H9 (cell line): ENCODE results near the gene EIF2AK2. TPM values are rescaled to one million over a fixed set of nuclear protein-coding genes. Genes with fewer than 3 reads are reported as not detected.

Experiments
- DNase-seq: peaks from one replicate; pipeline ENCODE4 v3.0.0-alpha.2; 2017
- H2AFZ ChIP-seq: one replicate; pipeline ENCODE4 v1.6.1; 2013; ENCODE audit warnings: mild to moderate bottlenecking, low read length, control low read depth, moderate library complexity
- H2AK5ac ChIP-seq: 2 replicates; pipeline ENCODE4 v1.6.1; 2013; ENCODE audit warnings: low read length, control low read depth, mixed read lengths; ENCODE audit not compliant: insufficient read length
- H2BK120ac ChIP-seq: one replicate; pipeline ENCODE4 v1.6.1; 2013; ENCODE audit warnings: low read depth, mild to moderate bottlenecking, low read length, control low read depth, inconsistent platforms; ENCODE audit not compliant: poor library complexity, severe bottlenecking
- H2BK12ac ChIP-seq: 2 replicates; pipeline ENCODE4 v1.6.1; 2013; ENCODE audit warnings: low read length, control low read depth, mixed read lengths, low read depth; ENCODE audit not compliant: insufficient read length
- H2BK15ac ChIP-seq: 2 replicates; pipeline ENCODE4 v1.6.1; 2013; ENCODE audit warnings: low read depth, low read length, control low read depth
- H2BK20ac ChIP-seq: one replicate; pipeline ENCODE4 v1.6.1; 2013; ENCODE audit warnings: low read depth, mild to moderate bottlenecking, low read length, control low read depth, inconsistent platforms; ENCODE audit not compliant: poor library complexity, severe bottlenecking
- H2BK5ac ChIP-seq: 2 replicates; pipeline ENCODE4 v1.6.1; 2013; ENCODE audit warnings: low read length, control low read depth, mixed read lengths; ENCODE audit not compliant: insufficient read length
- H3K14ac ChIP-seq: 2 replicates; pipeline ENCODE4 v1.6.1; 2013; ENCODE audit warnings: low read length, control low read depth; ENCODE audit not compliant: insufficient read depth
- H3K18ac ChIP-seq: 2 replicates; pipeline ENCODE4 v1.6.1; 2013; ENCODE audit warnings: low read depth, mild to moderate bottlenecking, mixed read lengths, low read length, control low read depth; ENCODE audit not compliant: insufficient read length
- H3K23ac ChIP-seq: 2 replicates; pipeline ENCODE4 v1.6.1; 2013; ENCODE audit warnings: low read length, control low read depth, mixed read lengths, low read depth; ENCODE audit not compliant: insufficient read length
- H3K23me2 ChIP-seq: 2 replicates; pipeline ENCODE4 v1.6.1; 2013; ENCODE audit warnings: low read depth, mild to moderate bottlenecking, mixed read lengths, low read length, control low read depth; ENCODE audit not compliant: insufficient read length, poor library complexity, severe bottlenecking
- H3K27ac ChIP-seq: 2 replicates; pipeline ENCODE4 v1.5.1; 2013; ENCODE audit warnings: low read length, control low read depth, mixed read lengths, low read depth; ENCODE audit not compliant: insufficient read length
- H3K27me3 ChIP-seq: 2 replicates; pipeline ENCODE4 v1.6.1; 2013; ENCODE audit warnings: low read length, control low read depth, inconsistent platforms; ENCODE audit not compliant: insufficient read depth
- H3K4ac ChIP-seq: 2 replicates; pipeline ENCODE4 v1.6.1; 2013; ENCODE audit warnings: low read depth, mild to moderate bottlenecking, control low read depth, inconsistent platforms, low read length, moderate library complexity
- H3K4me1 ChIP-seq: 2 replicates; pipeline ENCODE4 v1.6.1; 2013; ENCODE audit warnings: low read length, control low read depth, inconsistent platforms; ENCODE audit not compliant: insufficient read depth
- H3K4me2 ChIP-seq: 2 replicates; pipeline ENCODE4 v1.6.1; 2013; ENCODE audit warnings: low read length, control low read depth, mixed read lengths; ENCODE audit not compliant: insufficient read length, insufficient read depth
- H3K56ac ChIP-seq: 2 replicates; pipeline ENCODE4 v1.6.1; 2013; ENCODE audit warnings: low read depth, mild to moderate bottlenecking, mixed read lengths, low read length, control low read depth; ENCODE audit not compliant: insufficient read length
- H3K79me1 ChIP-seq: 2 replicates; pipeline ENCODE4 v1.6.1; 2013; ENCODE audit warnings: low read depth, mild to moderate bottlenecking, moderate library complexity, low read length, control low read depth, inconsistent platforms; ENCODE audit not compliant: insufficient read depth, poor library complexity, severe bottlenecking
- H3K79me2 ChIP-seq: 2 replicates; pipeline ENCODE4 v1.6.1; 2013; ENCODE audit warnings: low read length, control low read depth, inconsistent platforms; ENCODE audit not compliant: insufficient read depth
- H3K9ac ChIP-seq: 2 replicates; pipeline ENCODE4 v1.6.1; 2013; ENCODE audit warnings: low read length, control low read depth, mixed read lengths; ENCODE audit not compliant: insufficient read length; ENCODE audit errors: extremely low read depth
- H3K9me3 ChIP-seq: one replicate; pipeline ENCODE4 v1.6.1; 2013; ENCODE audit warnings: low read depth, low read length, inconsistent platforms; ENCODE audit not compliant: control insufficient read depth
- H3T11ph ChIP-seq: one replicate; pipeline ENCODE4 v1.6.1; 2013; ENCODE audit warnings: mild to moderate bottlenecking, low read length, control low read depth, inconsistent platforms
- H4K20me1 ChIP-seq: one replicate; pipeline ENCODE4 v1.6.1; 2013; ENCODE audit not compliant: control insufficient read depth, insufficient read length, insufficient read depth
- H4K5ac ChIP-seq: 2 replicates; pipeline ENCODE4 v1.6.1; 2013; ENCODE audit warnings: low read depth, mild to moderate bottlenecking, mixed read lengths, low read length, control low read depth; ENCODE audit not compliant: insufficient read length
- H4K8ac ChIP-seq: replicated peaks from 2 replicates; pipeline ENCODE4 v1.6.1; 2013; ENCODE audit warnings: low read length, control low read depth, mixed read lengths, low read depth; ENCODE audit not compliant: insufficient read length
- H4K91ac ChIP-seq: 2 replicates; pipeline ENCODE4 v1.6.1; 2013; ENCODE audit warnings: low read depth, mild to moderate bottlenecking, moderate library complexity, mixed read lengths, low read length, control low read depth; ENCODE audit not compliant: insufficient read length
- H3K27ac Mint-ChIP-seq, 3 experiments: 2 replicates in 2 of 3; 3 replicates in 1 of 3; pipeline ENCODE4 v1.8.0; 2020 to 2021; ENCODE audit warnings: mixed read lengths in 3 of 3, mild to moderate bottlenecking in 1 of 3, moderate library complexity in 1 of 3
- H3K27me3 Mint-ChIP-seq: 2 replicates; pipeline ENCODE4 v1.8.0; 2021; ENCODE audit warnings: low read depth, mild to moderate bottlenecking, moderate library complexity, mixed read lengths
- H3K36me3 Mint-ChIP-seq, 3 experiments: 2 replicates in 2 of 3; 3 replicates in 1 of 3; pipeline ENCODE4 v1.8.0; 2020 to 2021; ENCODE audit warnings: low read depth in 3 of 3, mixed read lengths in 3 of 3; ENCODE audit not compliant: insufficient read depth in 1 of 3
- H3K4me1 Mint-ChIP-seq, 2 experiments: 2 replicates each; pipeline ENCODE4 v1.8.0; 2020; ENCODE audit warnings: mixed read lengths in 2 of 2
- H3K4me3 Mint-ChIP-seq, 2 experiments: 2 replicates in 1 of 2; 3 replicates in 1 of 2; pipeline ENCODE4 v1.8.0; 2020 to 2021; ENCODE audit warnings: mild to moderate bottlenecking in 2 of 2, mixed read lengths in 2 of 2, moderate library complexity in 1 of 2
- H3K9me3 Mint-ChIP-seq, 2 experiments: 2 replicates in 1 of 2; 3 replicates in 1 of 2; pipeline ENCODE4 v1.8.0; 2020; ENCODE audit warnings: mild to moderate bottlenecking in 2 of 2, mixed read lengths in 2 of 2, moderate library complexity in 1 of 2
- WGBS: extraction: QIAGEN DNeasy Blood & Tissue Kit; methylation state at CpG from one replicate; pipeline ENCODE4 v1.1.7; 2013; ENCODE audit warnings: missing lambda C conversion rate, low lambda C conversion rate, mixed read lengths; ENCODE audit not compliant: insufficient read length; ENCODE audit errors: extremely low coverage; 5-methylcytosine and 5-hydroxymethylcytosine counted together
- total RNA-seq: library from RNA; stranded (reverse); gene quantifications from 2 replicates; pipeline ENCODE4 v1.2.1, GENCODE V29; 2021
- TF ChIP-seq, protein P1 (sequence below): fragments of 200-600 bp; sonication (generic); conservative IDR thresholded peaks from 3 replicates; pipeline ENCODE4 v1.8.0; 2021; ENCODE audit warnings: antibody characterized with exemption, mild to moderate bottlenecking

The EIF2AK2 gene
- total RNA-seq, 1 experiment from 2014 or later: 55.7 TPM

DNA sequence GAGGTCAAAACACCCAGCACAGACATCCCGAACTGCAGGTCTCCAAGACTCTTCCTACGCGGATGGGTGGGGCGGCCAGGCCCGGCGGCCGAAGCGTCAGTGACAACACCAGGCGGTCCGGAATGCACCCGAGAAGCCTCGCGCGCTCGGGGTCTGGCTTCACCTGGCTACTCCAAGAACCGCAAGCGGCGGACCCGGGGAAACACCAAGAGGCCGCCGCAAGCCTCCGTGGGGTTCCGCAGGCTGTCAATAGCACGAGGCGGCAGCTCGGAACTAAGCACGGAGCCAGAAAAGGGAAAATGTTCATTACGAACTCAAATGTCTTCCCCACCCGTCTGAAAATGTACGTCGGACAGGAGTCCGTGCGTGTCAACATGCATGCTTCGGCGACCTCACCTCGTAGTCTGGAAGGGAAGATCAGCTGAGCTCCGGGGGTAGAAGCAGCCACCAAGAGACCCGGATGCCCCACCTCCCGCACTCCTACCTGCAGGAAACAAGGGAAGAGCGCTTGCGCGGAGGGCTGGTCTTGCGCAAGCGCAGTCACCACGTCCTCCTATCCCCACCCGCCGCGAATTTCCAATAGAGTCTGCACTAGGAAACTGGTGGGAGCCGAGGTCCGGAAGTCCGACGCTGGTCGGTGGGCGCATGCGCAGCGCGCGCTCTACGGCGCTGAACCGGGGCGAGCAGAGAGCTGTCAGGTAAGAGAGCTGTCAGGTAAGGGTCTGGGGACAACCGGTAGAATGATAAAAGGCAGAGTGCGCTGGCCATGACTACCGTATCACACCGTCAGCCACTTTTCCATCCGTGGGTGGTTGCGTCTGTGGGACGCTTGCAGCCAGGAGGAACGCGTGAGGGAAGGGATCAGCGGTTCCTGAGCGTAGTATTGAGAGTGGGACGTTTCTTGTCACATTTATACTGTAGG, 72.6 kb downstream of the EIF2AK2 start, which contains the start of the genes GPATCH11 and HEATR5B:
Gene GPATCH11, plus strand, starts transcription at position 646 of the 922 bp plus-strand sequence. CDS start 3,864 bp downstream, outside the sequence.
Gene HEATR5B, minus strand, starts transcription at position 500 of the 922 bp plus-strand sequence. CDS start 958 bp downstream, outside the sequence.
- Histone ChIP-seq H4K20me1 (no peaks in the 10 kb centered on the region), H3K56ac (no peak within 1 kb of the TSS)

More for the DNA sequence above, 72.6 kb downstream of the EIF2AK2 start, which contains the start of the genes GPATCH11 and HEATR5B:
- Histone ChIP-seq H2BK12ac (no peak within 1 kb of the TSS), H3K9ac (peak within 1 kb of the TSS; percentile 46), H3K9me3 (no peaks in the 10 kb centered on the region), H3K14ac (no peak within 1 kb of the TSS), H2AK5ac (no peak within 1 kb of the TSS), H3K79me2 (no peaks in the 10 kb centered on the region), H3K23me2 (peaks cover 2% of the 10 kb centered on the region), H4K91ac (no peak within 1 kb of the TSS), H4K8ac (no peak within 1 kb of the TSS), H2BK120ac (no peak within 1 kb of the TSS), H3K4me1 (no peaks in the 10 kb centered on the region), H3K4me2 (peak within 1 kb of the TSS; percentile 80), H3K18ac (no peak within 1 kb of the TSS), H2BK15ac (no peak within 1 kb of the TSS), H2BK5ac (no peak within 1 kb of the TSS), H3K27ac (no peak within 1 kb of the TSS), H2BK20ac (no peak within 1 kb of the TSS), H3K4ac (no peak within 1 kb of the TSS), H3K79me1 (no peaks in the 10 kb centered on the region), H2AFZ (no peak within 1 kb of the TSS), H3K23ac (no peak within 1 kb of the TSS), H3T11ph (no peak within 1 kb of the TSS), H4K5ac (no peak within 1 kb of the TSS), H3K27me3 (no peaks in the 10 kb centered on the region)
- H3K27me3 Mint-ChIP-seq: no peaks in the 10 kb centered on the region
- peaks cover 0 to 16% (median 3%) of the 10 kb centered on the region in 3 experiments; a peak in 2 of 7 replicates for H3K36me3 Mint-ChIP-seq
- TF ChIP-seq, protein P1, sequence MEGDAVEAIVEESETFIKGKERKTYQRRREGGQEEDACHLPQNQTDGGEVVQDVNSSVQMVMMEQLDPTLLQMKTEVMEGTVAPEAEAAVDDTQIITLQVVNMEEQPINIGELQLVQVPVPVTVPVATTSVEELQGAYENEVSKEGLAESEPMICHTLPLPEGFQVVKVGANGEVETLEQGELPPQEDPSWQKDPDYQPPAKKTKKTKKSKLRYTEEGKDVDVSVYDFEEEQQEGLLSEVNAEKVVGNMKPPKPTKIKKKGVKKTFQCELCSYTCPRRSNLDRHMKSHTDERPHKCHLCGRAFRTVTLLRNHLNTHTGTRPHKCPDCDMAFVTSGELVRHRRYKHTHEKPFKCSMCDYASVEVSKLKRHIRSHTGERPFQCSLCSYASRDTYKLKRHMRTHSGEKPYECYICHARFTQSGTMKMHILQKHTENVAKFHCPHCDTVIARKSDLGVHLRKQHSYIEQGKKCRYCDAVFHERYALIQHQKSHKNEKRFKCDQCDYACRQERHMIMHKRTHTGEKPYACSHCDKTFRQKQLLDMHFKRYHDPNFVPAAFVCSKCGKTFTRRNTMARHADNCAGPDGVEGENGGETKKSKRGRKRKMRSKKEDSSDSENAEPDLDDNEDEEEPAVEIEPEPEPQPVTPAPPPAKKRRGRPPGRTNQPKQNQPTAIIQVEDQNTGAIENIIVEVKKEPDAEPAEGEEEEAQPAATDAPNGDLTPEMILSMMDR: no peak
- H3K27ac Mint-ChIP-seq: no peak within 1 kb of the TSS; a peak in 1 of 7 replicates
- H3K4me1 Mint-ChIP-seq: peaks cover 4 to 5% of the 10 kb centered on the region in 2 experiments; a peak in 2 of 4 replicates
- no peaks in the 10 kb centered on the region for H3K9me3 Mint-ChIP-seq
- H3K4me3 Mint-ChIP-seq: no peak within 1 kb of the TSS
- WGBS: no CpG with 5 or more reads among the region's 74 CpGs
- DNase-seq: peak; percentile 99
